Measurements from ENCODE around the gene SRL. TPM values are rescaled to one million over a fixed set of nuclear protein-coding genes. Genes with fewer than 3 reads are reported as not detected.
A peak's percentile ranks its signal among the peaks of the same experiment; 100 is the strongest.
"Not testable (repeated sequence)": the region's sequence is repeated elsewhere in the genome, so short reads cannot be mapped to it uniquely, and the experiment has no call there.

Gene SRL
- total and polyA plus RNA-seq, 2 of the 8 experiments (the other 6 are each of a cell fraction or from before 2014, with no cell fraction given), result 0.05 TPM; not detected in 1

DNA sequence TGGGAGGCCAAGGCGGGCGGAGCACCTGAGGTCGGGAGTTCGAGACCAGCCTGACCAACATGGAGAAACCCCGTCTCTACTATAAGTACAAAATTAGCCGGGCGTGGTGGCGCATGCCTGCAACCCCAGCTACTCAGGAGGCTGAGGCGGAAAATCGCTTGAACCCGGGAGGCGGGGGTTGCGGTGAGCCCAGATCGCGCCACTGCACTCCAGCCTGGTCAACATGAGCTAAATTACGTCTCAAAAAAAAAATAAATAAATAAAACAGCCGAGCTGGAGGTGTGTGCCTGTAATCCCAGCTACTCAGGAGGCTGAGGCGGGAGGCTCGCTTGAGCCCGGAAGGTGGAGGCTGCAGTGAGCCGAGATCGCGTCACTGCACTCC lies 11.1 kb upstream of the SRL start:
- CTCF ChIA-PET (ENCODE audit: partially characterized antibody), result interaction anchor here (0.6 to 3.3 kb wide), 42 partner anchors 9 to 314 kb away, joined by 3 to 22 read pairs (median 5); partner anchors contain the start of genes ADCY9, DNAJA3, SRL and TFAP4
- 70% methylated on average over 19 of the region's 23 CpGs; no CpG with 5 or more reads in 1 of the 2 experiments for WGBS, 2 experiments (ENCODE audit: extremely low coverage in 1 of 2, insufficient coverage in 1 of 2, insufficient read length in 1 of 2, insufficient replicate concordance in 2 of 2, low coverage in 1 of 2, low lambda C conversion rate in 2 of 2, missing lambda C conversion rate in 1 of 2)

More for the DNA sequence above, 11.1 kb upstream of the SRL start:
- not testable (repeated sequence) for H3K79me2 ChIP-seq (ENCODE audit: control insufficient read depth in 1 of 2, insufficient read depth in 2 of 2, low read length in 2 of 2); H2BK20ac ChIP-seq (ENCODE audit: low read length); H3K4me1 ChIP-seq (replicated peaks in 1 of 4; ENCODE audit: control insufficient read depth in 3 of 4, insufficient read depth in 4 of 4, low read length in 3 of 4); H3K23me2 ChIP-seq (ENCODE audit: low read depth, low read length); DNase-seq (ENCODE audit: low read depth in 1 of 2, low spot score in 2 of 2); H3K23ac ChIP-seq (ENCODE audit: insufficient read length); FAIRE-seq; H3K56ac ChIP-seq (replicated peaks; ENCODE audit: insufficient read length, low read depth, low read length); H2BK12ac ChIP-seq (ENCODE audit: low read depth, low read length); H4K8ac ChIP-seq (ENCODE audit: extremely low read depth, insufficient read depth, low read length); H4K20me1 ChIP-seq (replicated peaks in 1 of 2; ENCODE audit: control insufficient read depth in 1 of 2, insufficient read depth in 2 of 2, low read length in 2 of 2); H3K27me3 ChIP-seq (replicated peaks in 1 of 4; ENCODE audit: control insufficient read depth in 3 of 4, extremely low read depth in 1 of 4, insufficient read depth in 3 of 4, low read length in 3 of 4); H2AK5ac ChIP-seq (ENCODE audit: low read depth, low read length); H2BK120ac ChIP-seq (replicated peaks; ENCODE audit: low read depth, low read length); H3K27ac ChIP-seq (ENCODE audit: low read depth, low read length); H2AFZ ChIP-seq (ENCODE audit: low read length); H3K4ac ChIP-seq (replicated peaks; ENCODE audit: insufficient read length, low read depth, low read length); H3K79me1 ChIP-seq (ENCODE audit: low read depth, low read length); H4K5ac ChIP-seq (ENCODE audit: insufficient read length, low read depth, low read length); H4K91ac ChIP-seq (replicated peaks; ENCODE audit: insufficient read length, low read length); H3K9me3 ChIP-seq (ENCODE audit: insufficient read depth in 2 of 2, low read depth in 1 of 2, low read length in 1 of 2); H2BK15ac ChIP-seq (ENCODE audit: low read length); H3K14ac ChIP-seq (ENCODE audit: insufficient read length); H2BK5ac ChIP-seq (ENCODE audit: low read depth, low read length)
- TF ChIP-seq HDAC2 (IDR thresholded peaks at IDR 0.05; ENCODE audit: borderline replicate concordance in 1 of 2, low read depth in 2 of 2, low read length in 2 of 2) (peak in 1 of 2 experiments; percentile 70; a peak in 1 of 4 replicates), KDM1A (IDR thresholded peaks at IDR 0.05; ENCODE audit: borderline replicate concordance, low read length) (peak; percentile 85; the same call in 1 of the 2 replicates), CREB1 (IDR thresholded peaks at IDR 0.05) (peak; percentile 68; the same call in 1 of the 2 replicates), KDM4A (IDR thresholded peaks at IDR 0.05; ENCODE audit: low read depth, low read length, severe bottlenecking) (peak; percentile 32)
- H3K9ac ChIP-seq (replicated peaks in 1 of 4; ENCODE audit: extremely low read depth in 1 of 4, low read depth in 3 of 4, low read length in 3 of 4), result peak overlapping the region in 2 of 4 experiments; percentile 66 to 71; a peak in 2 of 7 replicates
- POLR2A ChIA-PET (ENCODE audit: partially characterized antibody), result interaction anchor here (0.8 to 3.0 kb wide), 27 partner anchors 9 to 375 kb away, joined by 3 to 20 read pairs (median 4); partner anchors contain the start of genes ADCY9, SRL and TFAP4
- H3K4me3 ChIP-seq (ENCODE audit: extremely low read depth in 1 of 4, insufficient read depth in 2 of 4, low read depth in 3 of 4, low read length in 4 of 4), result peak overlapping the region; percentile 41 to 70 (median 58)
- peaks cover 0 to 10% (median 3%) of the 10 kb centered on the region in 4 experiments; a peak in 3 of 8 replicates for H3K36me3 ChIP-seq (ENCODE audit: control insufficient read depth in 2 of 4, insufficient read depth in 4 of 4, low read length in 3 of 4)
- peak overlapping the region; percentile 19 to 60; a peak in 3 of 4 replicates for H3K4me2 ChIP-seq (ENCODE audit: insufficient read depth in 1 of 2, low read depth in 2 of 2, low read length in 2 of 2)
- H3K18ac ChIP-seq (ENCODE audit: extremely low read depth, low read length), result peak overlapping the region; percentile 48; the same call in 1 of the 2 replicates

Data from H1 (cell line).